GM19238 (cell line): ENCODE data around the gene RAB21.

Experiments
- DNase-seq: peaks from one replicate; pipeline ENCODE4 v3.0.0; 2011; ENCODE audit warnings: low spot score; ENCODE audit not compliant: insufficient read length

RAB21 gene

GRCh38 chr12:71754461-71755145, at the start of gene RAB21:
RAB21 (plus strand) TSS chr12:71754863; CDS start chr12:71755130, 267 bp downstream.
- peak; percentile 96 for DNase-seq

GRCh38 chr12:71704920-71705319, 49.7 kb upstream of the RAB21 start:
- no peak for DNase-seq

GRCh38 chr12:71708658-71709057, 46.0 kb upstream of the RAB21 start:
- DNase-seq, result no peak

GRCh38 chr12:71710276-71711125, 44.2 kb upstream of the RAB21 start:
- no peak for DNase-seq

- no peak for DNase-seq
Observed at GRCh38 chr12:71718611-71719010, 36.1 kb upstream of the RAB21 start.

GRCh38 chr12:71719647-71720370, 34.9 kb upstream of the RAB21 start:
- no peak for DNase-seq

- DNase-seq, result no peak
Observed at GRCh38 chr12:71721783-71722505, 32.7 kb upstream of the RAB21 start.

- DNase-seq, result no peak
Observed at GRCh38 chr12:71725011-71725410, 29.7 kb upstream of the RAB21 start.

- DNase-seq, result no peak
Observed at GRCh38 chr12:71726548-71726947, 28.1 kb upstream of the RAB21 start.

- DNase-seq, result no peak
Observed at GRCh38 chr12:71727958-71728357, 26.7 kb upstream of the RAB21 start.

GRCh38 chr12:71730936-71731335, 23.7 kb upstream of the RAB21 start:
- no peak for DNase-seq

GRCh38 chr12:71731439-71732356, 23.0 kb upstream of the RAB21 start:
- DNase-seq, result no peak

- no peak for DNase-seq
Observed at GRCh38 chr12:71732357-71732712, 22.3 kb upstream of the RAB21 start.

GRCh38 chr12:71737197-71737596, 17.5 kb upstream of the RAB21 start:
- no peak for DNase-seq

GRCh38 chr12:71742998-71743397, 11.7 kb upstream of the RAB21 start:
- no peak for DNase-seq

- no peak for DNase-seq
Observed at GRCh38 chr12:71744522-71745300, 10.0 kb upstream of the RAB21 start.

GRCh38 chr12:71746974-71747611, 7.6 kb upstream of the RAB21 start:
- DNase-seq, result peak; percentile 10

GRCh38 chr12:71748081-71748850, 6.4 kb upstream of the RAB21 start:
- DNase-seq, result no peak
